Stimulated activated CD4-positive, alpha-beta T cell treated with anti-CD3 and anti-CD28 coated beads, TNF-alpha, amount 100 ng/mL, for 4 hours (primary cell): ENCODE results near the gene MRGPRF.
"Not testable (repeated sequence)": the region's sequence is repeated elsewhere in the genome, so short reads cannot be mapped to it uniquely, and the experiment has no call there.

Experiments
- DNase-seq, 3 experiments: peaks; one replicate each; pipeline ENCODE4 v3.0.0-alpha.2; 2020; ENCODE audit warnings: low read depth in 3 of 3

Gene MRGPRF

GRCh38 chr11:68987211-68987610 is 25.8 kb downstream of the MRGPRF start:
- DNase-seq, result no peak

GRCh38 chr11:68983801-68984200 is 29.2 kb downstream of the MRGPRF start:
- no peak for DNase-seq

GRCh38 chr11:68982134-68982533 is 30.9 kb downstream of the MRGPRF start:
- no peak for DNase-seq

- DNase-seq, result no peak
Measured at GRCh38 chr11:68980776-68981065, 32.3 kb downstream of the MRGPRF start, which contains the start of gene MRGPRD. Gene MRGPRD (minus strand): TSS chr11:68980986. CDS start chr11:68980986, 0 bp downstream.

- no peak for DNase-seq
Measured at GRCh38 chr11:68979931-68980775, 32.9 kb downstream of the MRGPRF start.

GRCh38 chr11:68978931-68979594 is 34.0 kb downstream of the MRGPRF start:
- no peak for DNase-seq

GRCh38 chr11:68978626-68978930 is 34.5 kb downstream of the MRGPRF start:
- no peak for DNase-seq

- no peak for DNase-seq
Measured at GRCh38 chr11:68977781-68978625, 35.0 kb downstream of the MRGPRF start.

GRCh38 chr11:68976563-68976962 is 36.5 kb downstream of the MRGPRF start:
- DNase-seq, result no peak

GRCh38 chr11:68976095-68976494 is 37.0 kb downstream of the MRGPRF start:
- no peak for DNase-seq

- no peak for DNase-seq
Measured at GRCh38 chr11:68974421-68975194, 38.4 kb downstream of the MRGPRF start.

- not testable (repeated sequence) for DNase-seq
Measured at GRCh38 chr11:68973706-68974105, 39.3 kb downstream of the MRGPRF start.

- no peak for DNase-seq
Measured at GRCh38 chr11:68973219-68973618, 39.8 kb downstream of the MRGPRF start.

- DNase-seq, result no peak
Measured at GRCh38 chr11:68970921-68971636, 42.0 kb downstream of the MRGPRF start.

- DNase-seq, result no peak
Measured at GRCh38 chr11:68969386-68969785, 43.7 kb downstream of the MRGPRF start.

GRCh38 chr11:68968306-68969250 is 44.5 kb downstream of the MRGPRF start:
- no peak for DNase-seq

GRCh38 chr11:68966894-68967780 is 45.9 kb downstream of the MRGPRF start:
- no peak for DNase-seq

GRCh38 chr11:68965901-68966853 is 46.9 kb downstream of the MRGPRF start:
- DNase-seq, result no peak
